ENCODE results near the gene CPAMD8.

The CPAMD8 gene

DNA sequence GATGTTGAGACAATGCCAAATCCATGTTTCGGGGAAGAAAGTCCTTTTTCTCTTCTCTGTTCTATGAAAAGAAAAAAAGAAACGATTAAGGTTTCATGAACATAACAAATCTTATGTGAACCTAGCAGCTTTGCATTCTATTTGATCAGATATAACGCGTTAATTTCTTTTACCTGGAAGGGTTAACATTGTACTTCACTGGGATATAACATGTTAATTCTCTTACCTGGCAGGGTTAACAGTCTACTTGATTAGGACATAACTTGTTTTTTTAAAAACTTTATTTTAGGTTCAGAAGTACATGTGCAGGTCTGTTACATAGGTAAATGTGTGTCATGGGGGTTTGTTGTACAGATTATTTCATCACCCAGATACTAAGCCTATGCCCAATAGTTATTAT, 68.8 kb downstream of the CPAMD8 start:
- TF ChIP-seq, protein P1, sequence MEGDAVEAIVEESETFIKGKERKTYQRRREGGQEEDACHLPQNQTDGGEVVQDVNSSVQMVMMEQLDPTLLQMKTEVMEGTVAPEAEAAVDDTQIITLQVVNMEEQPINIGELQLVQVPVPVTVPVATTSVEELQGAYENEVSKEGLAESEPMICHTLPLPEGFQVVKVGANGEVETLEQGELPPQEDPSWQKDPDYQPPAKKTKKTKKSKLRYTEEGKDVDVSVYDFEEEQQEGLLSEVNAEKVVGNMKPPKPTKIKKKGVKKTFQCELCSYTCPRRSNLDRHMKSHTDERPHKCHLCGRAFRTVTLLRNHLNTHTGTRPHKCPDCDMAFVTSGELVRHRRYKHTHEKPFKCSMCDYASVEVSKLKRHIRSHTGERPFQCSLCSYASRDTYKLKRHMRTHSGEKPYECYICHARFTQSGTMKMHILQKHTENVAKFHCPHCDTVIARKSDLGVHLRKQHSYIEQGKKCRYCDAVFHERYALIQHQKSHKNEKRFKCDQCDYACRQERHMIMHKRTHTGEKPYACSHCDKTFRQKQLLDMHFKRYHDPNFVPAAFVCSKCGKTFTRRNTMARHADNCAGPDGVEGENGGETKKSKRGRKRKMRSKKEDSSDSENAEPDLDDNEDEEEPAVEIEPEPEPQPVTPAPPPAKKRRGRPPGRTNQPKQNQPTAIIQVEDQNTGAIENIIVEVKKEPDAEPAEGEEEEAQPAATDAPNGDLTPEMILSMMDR (conservative IDR thresholded peaks at IDR 0.05; ENCODE audit: low read depth, low read length), result no peak
- H3K4me3 ChIP-seq (ENCODE audit: low read depth, low read length), result no peak overlapping the region
- no peak for DNase-seq (ENCODE audit: low read depth)

DNA sequence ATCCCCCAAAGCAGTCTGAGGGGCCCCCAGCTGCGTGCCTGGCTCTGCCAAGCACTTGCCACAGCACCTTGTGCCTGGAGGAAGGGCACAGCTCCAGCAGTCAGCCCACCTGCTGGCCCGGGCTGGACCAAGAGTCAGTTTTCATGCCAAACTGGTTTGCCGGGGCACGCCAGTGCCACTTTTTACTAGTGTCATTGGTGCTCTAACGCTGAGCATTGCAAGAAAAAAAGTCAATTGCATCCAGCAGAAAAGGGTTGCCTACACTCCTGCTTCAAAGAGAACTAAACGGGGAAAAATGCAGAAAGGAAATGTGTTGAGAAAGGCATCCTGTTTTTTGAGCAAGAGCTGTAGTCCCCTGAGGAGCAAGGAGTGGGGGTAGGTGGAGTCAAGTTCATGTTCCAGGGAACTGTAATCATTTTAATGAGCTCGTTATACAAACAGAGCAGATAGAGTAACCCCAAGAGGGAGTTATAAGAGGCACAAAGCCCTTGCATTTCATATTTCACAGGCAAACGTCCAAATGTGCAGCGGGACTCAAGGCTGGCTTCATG, 69.4 kb downstream of the CPAMD8 start:
- no peak overlapping the region for H3K4me3 ChIP-seq (ENCODE audit: low read depth, low read length)
- DNase-seq (ENCODE audit: low read depth), result peak; percentile 66
- TF ChIP-seq, protein P1 (conservative IDR thresholded peaks at IDR 0.05; ENCODE audit: low read depth, low read length), result no peak

DNA sequence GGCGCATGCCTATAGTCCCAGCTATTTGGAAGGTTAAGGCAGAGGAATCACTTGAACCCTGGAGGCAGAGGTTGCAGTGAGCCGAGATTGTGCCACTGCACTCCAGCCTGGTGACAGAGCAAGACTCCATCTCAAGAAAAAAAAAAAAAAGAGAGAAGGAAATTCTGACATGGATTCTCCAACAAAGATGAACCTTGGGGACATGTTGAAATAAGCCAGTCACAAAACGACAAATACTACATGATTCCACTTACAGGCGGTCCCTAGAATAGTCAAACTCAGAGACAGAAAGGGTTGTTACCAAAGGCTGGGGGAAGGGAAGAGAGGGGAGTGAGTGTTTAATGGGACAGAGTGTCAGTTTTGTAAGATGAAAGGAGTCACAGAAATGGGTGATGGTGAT, 71.4 kb downstream of the CPAMD8 start:
- TF ChIP-seq, protein P1 (conservative IDR thresholded peaks at IDR 0.05; ENCODE audit: low read depth, low read length), result no peak
- no peak overlapping the region for H3K4me3 ChIP-seq (ENCODE audit: low read depth, low read length)
- no peak for DNase-seq (ENCODE audit: low read depth)

DNA sequence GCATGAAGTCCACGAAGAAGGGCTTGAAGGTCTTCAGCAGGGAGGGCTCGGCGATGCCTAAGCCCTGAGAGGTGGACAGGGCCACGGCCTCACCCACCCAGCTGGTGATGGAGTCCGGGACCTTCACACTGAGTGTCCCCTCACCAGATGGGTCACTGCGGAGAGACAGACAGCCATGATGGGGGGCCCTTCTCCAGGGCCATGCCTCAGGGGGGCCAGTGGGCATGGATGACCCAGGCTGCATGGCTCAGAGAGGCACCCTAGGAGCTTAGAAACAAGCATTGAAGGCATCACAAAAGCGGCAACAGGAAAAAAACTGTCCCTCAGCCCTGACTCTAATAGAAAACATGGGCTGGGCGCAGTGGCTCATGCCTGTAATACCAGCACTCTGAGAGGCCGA, 74.6 kb downstream of the CPAMD8 start:
- DNase-seq (ENCODE audit: low read depth), result no peak
- no peak overlapping the region for H3K4me3 ChIP-seq (ENCODE audit: low read depth, low read length)
- TF ChIP-seq, protein P1 (conservative IDR thresholded peaks at IDR 0.05; ENCODE audit: low read depth, low read length), result no peak

DNA sequence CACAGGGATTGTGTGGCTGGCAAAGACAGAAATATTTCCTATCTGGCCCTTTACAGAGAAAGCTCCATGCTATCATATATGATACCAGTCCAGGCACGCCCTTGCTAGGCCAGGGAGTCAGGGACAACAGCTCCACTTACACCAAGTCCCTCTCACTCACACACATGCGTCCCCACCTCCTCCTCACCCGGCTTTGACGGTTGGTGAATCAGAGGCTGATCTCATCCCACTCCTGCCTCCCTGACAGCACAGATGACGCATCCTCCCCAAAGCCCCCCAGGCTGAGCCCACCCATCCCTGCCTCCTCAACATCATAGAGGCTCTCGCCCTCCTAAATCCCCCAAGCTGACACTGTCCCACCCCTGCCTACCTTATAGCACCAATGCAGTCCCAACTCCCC, 75.1 kb downstream of the CPAMD8 start:
- no peak for DNase-seq (ENCODE audit: low read depth)
- no peak overlapping the region for H3K4me3 ChIP-seq (ENCODE audit: low read depth, low read length)

DNA sequence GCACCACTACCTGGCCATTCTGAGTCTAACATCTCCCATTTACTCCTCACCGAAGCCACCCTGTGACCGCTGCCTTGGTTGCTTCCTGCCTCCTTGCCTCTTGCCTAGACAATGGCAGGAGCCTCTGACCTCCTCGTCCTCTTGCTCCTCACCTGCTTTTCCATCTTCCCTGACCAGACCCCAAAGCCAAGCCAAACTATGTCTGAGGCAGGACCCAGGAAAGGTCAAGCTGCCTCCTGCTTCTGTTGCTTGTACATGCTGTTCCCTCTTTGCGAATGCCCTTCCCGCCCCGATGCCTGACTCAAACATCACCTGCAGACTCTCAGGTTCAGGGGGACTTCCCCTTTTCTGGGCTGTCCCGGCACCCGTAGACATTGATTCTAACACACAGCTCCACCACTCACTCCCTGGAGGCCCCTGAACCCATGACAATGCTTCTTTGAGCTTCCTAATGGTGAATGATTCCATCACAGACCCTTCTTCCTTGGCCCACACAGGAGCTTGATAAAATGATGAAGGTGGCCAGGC, 77.0 kb downstream of the CPAMD8 start:
- TF ChIP-seq, protein P1 (conservative IDR thresholded peaks at IDR 0.05; ENCODE audit: low read depth, low read length), result no peak
- DNase-seq (ENCODE audit: low read depth), result no peak
- no peak overlapping the region for H3K4me3 ChIP-seq (ENCODE audit: low read depth, low read length)

More for the DNA sequence above, 75.1 kb downstream of the CPAMD8 start:
- TF ChIP-seq, protein P1 (conservative IDR thresholded peaks at IDR 0.05; ENCODE audit: low read depth, low read length), result no peak

All from choroid plexus epithelial cell (primary cell).